Prostate gland (tissue), 2 donors: ENCODE data around the gene TBL3. TPM values are rescaled to one million over a fixed set of nuclear protein-coding genes. Genes with fewer than 3 reads are reported as not detected.

ENCODE experiments used
- DNase-seq: peaks from one replicate; pipeline ENCODE4 v3.0.0-alpha.2; 2019; ENCODE audit warnings: low spot score
- H3K27ac ChIP-seq, 2 donors: fragments of 200-600 bp; sonication (generic); 2 replicates each; pipeline ENCODE4 v1.5.1; 2017 to 2019
- H3K27me3 ChIP-seq: fragments of 200-600 bp; sonication (generic); replicated peaks from 2 replicates; pipeline ENCODE4 v1.5.1; 2019; ENCODE audit not compliant: insufficient read depth
- H3K36me3 ChIP-seq, 2 donors: fragments of 200-600 bp; sonication (generic); 1 replicate in 1 of 2; 2 replicates in 1 of 2; pipeline versions ENCODE4 v1.5.1 to v1.8.1; 2017 to 2019
- H3K4me1 ChIP-seq: fragments of 200-600 bp; sonication (generic); replicated peaks from 2 replicates; pipeline ENCODE4 v1.5.1; 2019
- H3K4me3 ChIP-seq, 2 donors: fragments of 200-600 bp; sonication (generic); 2 replicates each; pipeline ENCODE4 v1.5.1; 2017 to 2019
- H3K9me3 ChIP-seq: fragments of 200-600 bp; sonication (generic); 2 replicates; pipeline ENCODE4 v1.5.1; 2017
- POLR2A ChIP-seq: fragments of 450-650 bp; IDR thresholded peaks from one replicate; pipeline ENCODE4 v1.6.1; 2016; ENCODE audit warnings: antibody characterized with exemption, mild to moderate bottlenecking
- POLR2AphosphoS5 ChIP-seq: sonication (generic); formaldehyde crosslinking; IDR thresholded peaks from one replicate; pipeline ENCODE4 v1.6.1; 2017; ENCODE audit warnings: antibody characterized with exemption
- WGBS: methylation state at CpG from one replicate; pipeline ENCODE4 v1.1.5; 2018; 5-methylcytosine and 5-hydroxymethylcytosine counted together
- intact Hi-C: fragments of 100-400 bp; cut with DNase I; formaldehyde crosslinking; loops from one replicate; pipeline ENCODE4 v1.14.2; 2022
- total RNA-seq, 2 donors: library from RNA; depleted of rRNA; stranded (reverse); fragments of >200 nt; gene quantifications; one replicate each; pipeline ENCODE4 v1.1.0, GENCODE V29; 2016
- TF ChIP-seq, protein P1 (sequence below), 4 experiments: fragments of 200-600 bp in 2 of 4; fragments of 450-650 bp in 2 of 4; sonication (generic) in 2 of 4; IDR thresholded peaks; 1 replicate in 3 of 4; 2 replicates in 1 of 4; pipeline ENCODE4 v1.5.1; 2016 to 2019; ENCODE audit warnings: antibody characterized with exemption in 4 of 4, mild to moderate bottlenecking in 2 of 4, moderate library complexity in 2 of 4

Gene TBL3
- total RNA-seq, 2 donors from 2014 or later: 54.3 to 57.1 TPM

DNA sequence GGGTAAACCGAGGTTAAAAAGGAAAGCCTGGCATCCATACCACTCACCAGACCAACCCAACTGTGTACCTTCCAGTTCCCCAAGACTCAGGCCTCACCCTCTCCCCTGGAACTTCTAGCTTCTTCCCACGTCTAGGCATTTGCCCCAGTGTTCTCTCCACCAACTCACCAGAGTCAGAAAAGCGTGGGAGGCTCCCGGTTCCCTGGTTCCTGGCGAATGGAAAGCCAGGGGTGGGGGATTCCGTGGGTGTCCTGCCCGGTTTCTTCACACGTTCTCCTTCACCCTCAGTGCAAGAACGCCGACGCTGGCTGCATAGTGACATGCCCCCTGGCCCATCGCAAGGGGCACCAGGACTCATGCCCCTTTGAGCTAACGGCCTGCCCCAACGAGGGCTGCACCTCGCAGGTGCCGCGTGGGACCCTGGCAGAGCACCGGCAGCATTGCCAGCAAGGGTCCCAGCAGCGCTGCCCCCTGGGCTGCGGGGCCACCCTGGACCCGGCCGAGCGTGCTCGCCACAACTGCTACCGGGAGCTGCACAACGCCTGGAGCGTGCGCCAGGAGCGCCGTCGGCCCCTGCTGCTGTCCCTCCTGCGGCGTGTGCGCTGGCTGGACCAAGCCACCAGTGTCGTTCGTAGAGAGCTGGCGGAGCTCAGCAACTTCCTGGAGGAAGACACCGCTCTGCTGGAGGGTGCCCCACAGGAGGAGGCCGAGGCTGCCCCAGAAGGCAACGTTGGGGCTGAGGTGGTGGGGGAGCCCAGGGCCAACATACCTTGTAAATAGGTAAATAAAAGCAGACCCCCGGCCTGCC, 3.5 kb upstream of the TBL3 start:
- DNase-seq: no peak
- Histone ChIP-seq H3K36me3 (no peaks in the 10 kb centered on the region), H3K9me3 (no peaks in the 10 kb centered on the region), H3K27me3 (no peaks in the 10 kb centered on the region), H3K4me3 (no peak overlapping the region), H3K27ac (no peak overlapping the region), H3K4me1 (peaks cover 11% of the 10 kb centered on the region)
- WGBS: 86% methylated on average over 34 of the region's 41 CpGs
- TF ChIP-seq POLR2AphosphoS5 (no peak), POLR2A (no peak)
- TF ChIP-seq, protein P1, sequence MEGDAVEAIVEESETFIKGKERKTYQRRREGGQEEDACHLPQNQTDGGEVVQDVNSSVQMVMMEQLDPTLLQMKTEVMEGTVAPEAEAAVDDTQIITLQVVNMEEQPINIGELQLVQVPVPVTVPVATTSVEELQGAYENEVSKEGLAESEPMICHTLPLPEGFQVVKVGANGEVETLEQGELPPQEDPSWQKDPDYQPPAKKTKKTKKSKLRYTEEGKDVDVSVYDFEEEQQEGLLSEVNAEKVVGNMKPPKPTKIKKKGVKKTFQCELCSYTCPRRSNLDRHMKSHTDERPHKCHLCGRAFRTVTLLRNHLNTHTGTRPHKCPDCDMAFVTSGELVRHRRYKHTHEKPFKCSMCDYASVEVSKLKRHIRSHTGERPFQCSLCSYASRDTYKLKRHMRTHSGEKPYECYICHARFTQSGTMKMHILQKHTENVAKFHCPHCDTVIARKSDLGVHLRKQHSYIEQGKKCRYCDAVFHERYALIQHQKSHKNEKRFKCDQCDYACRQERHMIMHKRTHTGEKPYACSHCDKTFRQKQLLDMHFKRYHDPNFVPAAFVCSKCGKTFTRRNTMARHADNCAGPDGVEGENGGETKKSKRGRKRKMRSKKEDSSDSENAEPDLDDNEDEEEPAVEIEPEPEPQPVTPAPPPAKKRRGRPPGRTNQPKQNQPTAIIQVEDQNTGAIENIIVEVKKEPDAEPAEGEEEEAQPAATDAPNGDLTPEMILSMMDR (IDR thresholded peaks at IDR 0.05): no peak
- intact Hi-C loops: no loop called here

DNA sequence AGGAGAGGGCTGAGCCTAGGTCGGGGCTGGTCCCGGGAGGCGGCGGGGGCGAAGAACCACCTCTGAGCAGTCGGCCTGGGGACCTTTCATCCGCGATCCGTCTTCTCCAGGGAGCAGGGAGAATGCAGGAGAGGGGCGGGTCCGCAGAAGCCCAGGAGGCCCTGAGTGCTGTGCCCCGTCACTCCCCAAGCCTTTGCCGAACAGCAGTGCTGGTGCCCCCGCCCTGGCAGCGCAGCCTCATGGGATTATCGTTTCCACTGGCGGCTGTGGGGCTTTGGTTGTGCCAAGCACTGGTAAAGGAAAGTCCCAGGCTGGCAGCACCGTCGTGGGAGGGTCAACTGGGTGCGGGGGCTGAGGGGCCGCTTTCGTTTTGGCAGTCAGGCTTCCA, 631 bp downstream of the TBL3 start:
- Histone ChIP-seq H3K4me3 (peak overlapping the region; percentile 77 to 93), H3K36me3 (peaks cover 11 to 12% of the 10 kb centered on the region in 2 donors), H3K4me1 (peaks cover 6% of the 10 kb centered on the region), H3K27ac (peak overlapping the region in 1 of 2 donors; percentile 86), H3K27me3 (no peaks in the 10 kb centered on the region), H3K9me3 (no peaks in the 10 kb centered on the region)
- TF ChIP-seq, protein P1 (IDR thresholded peaks at IDR 0.05): no peak
- TF ChIP-seq POLR2A: no peak
- no peak for TF ChIP-seq POLR2AphosphoS5
- 2% methylated on average over 21 of the region's 22 CpGs for whole genome bisulfite sequencing
- DNase-seq: no peak
- intact Hi-C loops: no loop called here

DNA sequence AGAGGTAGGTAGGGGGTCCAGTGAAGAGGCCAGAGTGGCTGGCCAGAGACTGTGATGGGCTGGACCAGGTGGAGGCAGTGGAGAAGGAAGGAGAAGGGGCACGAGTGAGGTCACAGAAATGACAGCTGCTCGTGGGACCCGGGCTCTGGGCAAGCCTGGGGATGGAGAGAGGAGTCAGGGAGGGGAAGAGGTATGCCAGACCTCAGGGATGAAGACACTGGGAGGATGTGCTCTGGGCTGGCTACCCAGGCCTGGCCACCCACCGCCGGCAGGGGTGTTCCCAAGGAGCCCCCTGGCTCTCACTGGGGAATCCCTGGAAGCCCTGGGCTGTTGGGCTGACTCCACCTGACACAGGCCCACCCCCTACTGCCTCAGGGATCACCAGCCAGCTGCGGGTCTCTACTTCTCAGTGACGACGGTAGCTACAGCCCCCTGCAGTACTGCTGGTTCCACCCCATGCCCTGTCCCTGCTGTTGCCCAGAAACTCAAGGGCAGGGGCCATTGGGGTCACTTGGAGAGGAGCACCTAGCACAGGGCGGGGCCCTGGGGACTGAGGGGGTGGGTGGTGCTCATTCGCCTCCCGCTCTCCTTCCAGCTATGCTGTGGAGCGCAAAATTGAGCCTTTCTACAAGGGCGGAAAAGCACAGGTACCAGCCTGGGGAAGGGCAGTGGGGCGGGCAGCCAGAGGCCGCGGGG, 1.8 kb downstream of the TBL3 start:
- H3K4me1 ChIP-seq: peaks cover 6% of the 10 kb centered on the region

DNA sequence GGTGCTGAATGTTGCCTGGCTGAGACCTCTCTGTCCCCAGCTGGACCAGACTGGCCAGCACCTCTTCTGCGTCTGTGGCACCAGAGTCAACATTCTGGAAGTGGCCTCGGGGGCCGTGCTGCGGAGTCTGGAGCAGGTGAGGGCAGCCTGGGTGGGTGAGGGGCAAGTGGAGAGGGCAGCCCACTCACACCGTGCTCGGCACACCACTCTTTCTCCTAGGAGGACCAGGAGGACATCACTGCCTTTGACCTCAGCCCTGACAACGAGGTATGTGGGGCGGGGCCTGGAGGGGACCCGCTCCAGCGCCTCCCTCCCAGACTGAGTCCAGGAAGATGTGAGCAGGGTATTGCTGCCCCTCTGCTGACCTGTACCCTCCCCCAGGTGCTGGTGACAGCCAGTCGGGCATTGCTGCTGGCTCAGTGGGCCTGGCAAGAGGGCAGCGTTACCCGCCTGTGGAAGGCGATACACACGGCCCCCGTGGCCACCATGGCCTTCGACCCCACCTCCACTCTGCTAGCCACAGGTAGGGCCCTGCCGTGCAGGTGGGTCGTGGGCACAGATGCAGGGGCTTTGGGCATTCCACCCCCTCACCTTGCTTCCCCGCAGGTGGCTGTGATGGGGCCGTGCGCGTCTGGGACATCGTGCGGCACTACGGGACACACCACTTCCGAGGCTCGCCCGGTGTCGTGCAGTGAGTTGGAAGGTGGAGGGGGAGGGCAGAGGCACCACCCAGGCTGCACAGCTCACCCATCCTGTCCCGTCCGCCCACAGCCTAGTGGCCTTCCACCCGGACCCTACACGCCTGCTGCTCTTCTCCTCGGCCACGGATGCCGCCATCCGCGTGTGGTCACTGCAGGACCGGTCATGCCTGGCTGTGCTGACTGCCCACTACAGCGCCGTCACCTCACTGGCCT, 2.6 kb downstream of the TBL3 start:
- Histone ChIP-seq H3K27me3 (no peaks in the 10 kb centered on the region), H3K27ac (no peak overlapping the region), H3K9me3 (no peaks in the 10 kb centered on the region), H3K36me3 (peaks cover 11 to 13% of the 10 kb centered on the region in 2 donors), H3K4me3 (no peak overlapping the region), H3K4me1 (peaks cover 6% of the 10 kb centered on the region)
- DNase-seq: no peak
- 92% methylated on average over 34 of the region's 42 CpGs for WGBS
- intact Hi-C loops: no loop called here
- TF ChIP-seq POLR2A: no peak
- TF ChIP-seq POLR2AphosphoS5: no peak
- TF ChIP-seq, protein P1 (IDR thresholded peaks at IDR 0.05): no peak

More for the DNA sequence above, 1.8 kb downstream of the TBL3 start:
- 90% methylated on average over 16 of the region's 16 CpGs for WGBS
- no peak overlapping the region for H3K27ac ChIP-seq
- H3K4me3 ChIP-seq: no peak overlapping the region
- H3K36me3 ChIP-seq: peaks cover 11 to 13% of the 10 kb centered on the region in 2 donors
- no peaks in the 10 kb centered on the region for H3K9me3 ChIP-seq
- intact Hi-C loops: no loop called here
- TF ChIP-seq POLR2A: no peak
- TF ChIP-seq POLR2AphosphoS5: no peak
- TF ChIP-seq, protein P1 (IDR thresholded peaks at IDR 0.05): no peak
- no peak for DNase-seq
- no peaks in the 10 kb centered on the region for H3K27me3 ChIP-seq
